Fibroblast of skin of abdomen (primary cell): ENCODE results near the gene CRX.
"Not testable (repeated sequence)": the region's sequence is repeated elsewhere in the genome, so short reads cannot be mapped to it uniquely, and the experiment has no call there.

ENCODE experiments used
- DNase-seq: peaks from one replicate; pipeline ENCODE4 v3.0.0-alpha.2; 2013

Gene CRX

GRCh38 chr19:47804451-47804850 lies 17.3 kb upstream of the CRX start, which contains the start of gene TPRX1:
Gene TPRX1 (minus strand): TSS chr19:47804551. CDS start chr19:47804539, 12 bp downstream.
- not testable (repeated sequence) for DNase-seq

GRCh38 chr19:47805313-47805712 lies 16.4 kb upstream of the CRX start:
- no peak for DNase-seq

GRCh38 chr19:47806435-47806834 lies 15.3 kb upstream of the CRX start:
- no peak for DNase-seq

GRCh38 chr19:47813304-47813994 lies 8.3 kb upstream of the CRX start:
- peak; percentile 20 for DNase-seq

GRCh38 chr19:47813995-47814328 lies 7.8 kb upstream of the CRX start:
- DNase-seq: no peak

GRCh38 chr19:47816270-47816669 lies 5.5 kb upstream of the CRX start:
- not testable (repeated sequence) for DNase-seq

GRCh38 chr19:47818221-47818620 lies 3.5 kb upstream of the CRX start:
- DNase-seq: not testable (repeated sequence)

GRCh38 chr19:47819858-47820257 lies 1.9 kb upstream of the CRX start:
- no peak for DNase-seq

- DNase-seq: no peak
Measured at GRCh38 chr19:47820410-47820809, 1.3 kb upstream of the CRX start.

- no peak for DNase-seq
Measured at GRCh38 chr19:47824396-47824795, 2.7 kb downstream of the CRX start.

- no peak for DNase-seq
Measured at GRCh38 chr19:47826800-47827199, 5.1 kb downstream of the CRX start.

- no peak for DNase-seq
Measured at GRCh38 chr19:47832723-47833122, 11.0 kb downstream of the CRX start.

GRCh38 chr19:47836038-47836437 lies 14.3 kb downstream of the CRX start:
- DNase-seq: no peak

- no peak for DNase-seq
Measured at GRCh38 chr19:47839411-47839810, 17.7 kb downstream of the CRX start.

- DNase-seq: no peak
Measured at GRCh38 chr19:47839913-47840312, 18.2 kb downstream of the CRX start.

GRCh38 chr19:47842941-47843340 lies 21.2 kb downstream of the CRX start:
- DNase-seq: no peak

- no peak for DNase-seq
Measured at GRCh38 chr19:47848425-47848822, 26.7 kb downstream of the CRX start.

- DNase-seq: no peak
Measured at GRCh38 chr19:47848823-47849473, 27.2 kb downstream of the CRX start.

GRCh38 chr19:47853003-47853402 lies 31.3 kb downstream of the CRX start:
- no peak for DNase-seq

GRCh38 chr19:47854459-47854858 lies 32.7 kb downstream of the CRX start:
- no peak for DNase-seq

- not testable (repeated sequence) for DNase-seq
Measured at GRCh38 chr19:47858231-47858630, 36.5 kb downstream of the CRX start.

GRCh38 chr19:47858646-47859285 lies 37.0 kb downstream of the CRX start, which contains the start of gene TPRX2:
Gene TPRX2 (plus strand): TSS chr19:47859235. CDS start chr19:47859247, 12 bp downstream.
- not testable (repeated sequence) for DNase-seq

GRCh38 chr19:47859838-47860237 lies 38.1 kb downstream of the CRX start:
- not testable (repeated sequence) for DNase-seq
